Measurements from ENCODE around the gene UFD1.

DNA sequence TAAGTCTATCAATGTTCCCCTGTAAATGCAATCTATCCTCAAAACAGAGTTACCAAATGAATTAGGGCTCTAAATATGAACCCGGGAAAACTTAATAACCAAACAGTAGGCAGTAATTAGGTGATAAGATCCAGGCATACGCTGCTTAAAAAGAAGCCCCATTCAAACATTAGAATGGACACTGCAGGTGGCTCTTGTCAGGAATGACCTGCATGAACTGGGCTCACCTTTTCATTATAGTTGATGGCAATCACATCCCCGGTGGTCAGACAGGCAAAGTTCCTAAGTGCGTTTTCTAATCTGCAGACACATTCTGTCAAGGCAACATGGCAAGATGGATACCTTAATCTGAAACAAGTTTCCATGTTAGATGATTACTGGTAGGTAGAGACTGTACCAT, 14.0 kb downstream of the UFD1 start:
- TF ChIP-seq POLR2AphosphoS5 (IDR thresholded peaks at IDR 0.05; ENCODE audit: low read depth, low read length) (no peak), SIN3A (IDR thresholded peaks at IDR 0.05; ENCODE audit: borderline replicate concordance, insufficient read depth, low read length) (no peak), TAF1 (IDR thresholded peaks at IDR 0.05; ENCODE audit: borderline replicate concordance, insufficient read depth, low read length) (no peak)
- TF ChIP-seq, protein P1, sequence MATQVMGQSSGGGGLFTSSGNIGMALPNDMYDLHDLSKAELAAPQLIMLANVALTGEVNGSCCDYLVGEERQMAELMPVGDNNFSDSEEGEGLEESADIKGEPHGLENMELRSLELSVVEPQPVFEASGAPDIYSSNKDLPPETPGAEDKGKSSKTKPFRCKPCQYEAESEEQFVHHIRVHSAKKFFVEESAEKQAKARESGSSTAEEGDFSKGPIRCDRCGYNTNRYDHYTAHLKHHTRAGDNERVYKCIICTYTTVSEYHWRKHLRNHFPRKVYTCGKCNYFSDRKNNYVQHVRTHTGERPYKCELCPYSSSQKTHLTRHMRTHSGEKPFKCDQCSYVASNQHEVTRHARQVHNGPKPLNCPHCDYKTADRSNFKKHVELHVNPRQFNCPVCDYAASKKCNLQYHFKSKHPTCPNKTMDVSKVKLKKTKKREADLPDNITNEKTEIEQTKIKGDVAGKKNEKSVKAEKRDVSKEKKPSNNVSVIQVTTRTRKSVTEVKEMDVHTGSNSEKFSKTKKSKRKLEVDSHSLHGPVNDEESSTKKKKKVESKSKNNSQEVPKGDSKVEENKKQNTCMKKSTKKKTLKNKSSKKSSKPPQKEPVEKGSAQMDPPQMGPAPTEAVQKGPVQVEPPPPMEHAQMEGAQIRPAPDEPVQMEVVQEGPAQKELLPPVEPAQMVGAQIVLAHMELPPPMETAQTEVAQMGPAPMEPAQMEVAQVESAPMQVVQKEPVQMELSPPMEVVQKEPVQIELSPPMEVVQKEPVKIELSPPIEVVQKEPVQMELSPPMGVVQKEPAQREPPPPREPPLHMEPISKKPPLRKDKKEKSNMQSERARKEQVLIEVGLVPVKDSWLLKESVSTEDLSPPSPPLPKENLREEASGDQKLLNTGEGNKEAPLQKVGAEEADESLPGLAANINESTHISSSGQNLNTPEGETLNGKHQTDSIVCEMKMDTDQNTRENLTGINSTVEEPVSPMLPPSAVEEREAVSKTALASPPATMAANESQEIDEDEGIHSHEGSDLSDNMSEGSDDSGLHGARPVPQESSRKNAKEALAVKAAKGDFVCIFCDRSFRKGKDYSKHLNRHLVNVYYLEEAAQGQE (IDR thresholded peaks at IDR 0.05; ENCODE audit: insufficient read depth in 1 of 2, low read depth in 2 of 2, low read length in 2 of 2): no peak
